Liver (tissue), 9 donors: ENCODE data around the gene DMD. TPM values are rescaled to one million over a fixed set of nuclear protein-coding genes. Genes with fewer than 3 reads are reported as not detected.

ENCODE experiments used
- DNase-seq: peaks from one replicate; pipeline ENCODE4 v3.0.0-alpha.2; 2017; ENCODE audit warnings: low spot score
- H3K27ac ChIP-seq, 2 donors: one replicate each; pipeline ENCODE4 v1.7.0; 2013; ENCODE audit warnings: inconsistent platforms in 2 of 2, low read length in 2 of 2, control low read depth in 1 of 2, low read depth in 1 of 2, mild to moderate bottlenecking in 1 of 2
- H3K27me3 ChIP-seq, 4 donors: one replicate each; pipeline versions ENCODE4 v1.6.1 to v1.7.0; 2013; ENCODE audit warnings: low read length in 3 of 4, inconsistent platforms in 1 of 4, mild to moderate bottlenecking in 1 of 4, moderate library complexity in 1 of 4; ENCODE audit not compliant: control insufficient read depth in 4 of 4, insufficient read depth in 4 of 4
- H3K36me3 ChIP-seq, 4 donors: one replicate each; pipeline versions ENCODE4 v1.6.1 to v1.7.0; 2013; ENCODE audit warnings: low read length in 3 of 4, mild to moderate bottlenecking in 3 of 4, low read depth in 1 of 4, moderate library complexity in 1 of 4; ENCODE audit not compliant: control insufficient read depth in 4 of 4, insufficient read depth in 3 of 4
- H3K4me1 ChIP-seq, 4 donors: one replicate each; pipeline versions ENCODE4 v1.6.1 to v1.7.0; 2013; ENCODE audit warnings: low read length in 3 of 4, mild to moderate bottlenecking in 3 of 4, moderate library complexity in 1 of 4; ENCODE audit not compliant: control insufficient read depth in 4 of 4, insufficient read depth in 4 of 4
- H3K4me3 ChIP-seq, 3 donors: one replicate each; pipeline versions ENCODE4 v1.6.1 to v1.7.0; 2013; ENCODE audit warnings: low read length in 3 of 3, control low read depth in 1 of 3, low read depth in 1 of 3, mild to moderate bottlenecking in 1 of 3
- H3K9ac ChIP-seq, 2 donors: one replicate each; pipeline ENCODE4 v1.7.0; 2013; ENCODE audit warnings: low read length in 2 of 2, mild to moderate bottlenecking in 2 of 2, moderate library complexity in 2 of 2, control low read depth in 1 of 2, low read depth in 1 of 2
- H3K9me3 ChIP-seq, 4 donors: one replicate each; pipeline versions ENCODE4 v1.6.1 to v1.7.0; 2013; ENCODE audit warnings: low read length in 3 of 4; ENCODE audit not compliant: control insufficient read depth in 4 of 4
- EGR1 ChIP-seq, 2 donors: IDR thresholded peaks; 2 replicates each; pipeline ENCODE4 v1.6.1; 2016 to 2018; ENCODE audit warnings: antibody characterized with exemption in 2 of 2, low read depth in 2 of 2
- FOXA1 ChIP-seq: IDR thresholded peaks from 2 replicates; pipeline ENCODE4 v1.6.1; 2016; ENCODE audit warnings: antibody characterized with exemption
- FOXA2 ChIP-seq: IDR thresholded peaks from 2 replicates; pipeline ENCODE4 v1.6.1; 2016; ENCODE audit warnings: antibody characterized with exemption
- GABPA ChIP-seq, 2 donors: IDR thresholded peaks in 1 of 2; conservative IDR thresholded peaks in 1 of 2; 2 replicates each; pipeline ENCODE4 v1.6.1; 2016; ENCODE audit warnings: antibody characterized with exemption in 2 of 2, mild to moderate bottlenecking in 1 of 2, moderate library complexity in 1 of 2
- HNF4A ChIP-seq, 2 donors: conservative IDR thresholded peaks; 2 replicates each; pipeline ENCODE4 v1.6.1; 2016; ENCODE audit warnings: antibody characterized with exemption in 2 of 2, mild to moderate bottlenecking in 2 of 2
- HNF4G ChIP-seq: IDR thresholded peaks from 2 replicates; pipeline ENCODE4 v1.6.1; 2016; ENCODE audit warnings: antibody characterized with exemption
- JUND ChIP-seq, 2 donors: IDR thresholded peaks; 2 replicates each; pipeline ENCODE4 v1.6.1; 2016; ENCODE audit warnings: antibody characterized with exemption in 2 of 2
- NR2F2 ChIP-seq: IDR thresholded peaks from 2 replicates; pipeline ENCODE4 v1.6.1; 2016; ENCODE audit warnings: antibody characterized with exemption
- RAD21 ChIP-seq, 2 donors: IDR thresholded peaks; 2 replicates each; pipeline ENCODE4 v1.6.1; 2016; ENCODE audit warnings: antibody characterized with exemption in 2 of 2, mild to moderate bottlenecking in 2 of 2
- RXRA ChIP-seq, 2 donors: IDR thresholded peaks; 2 replicates each; pipeline ENCODE4 v1.6.1; 2017 to 2018; ENCODE audit warnings: antibody characterized with exemption in 2 of 2, mild to moderate bottlenecking in 1 of 2
- SP1 ChIP-seq: IDR thresholded peaks from 2 replicates; pipeline ENCODE4 v1.6.1; 2018; ENCODE audit warnings: antibody characterized with exemption, mild to moderate bottlenecking
- TAF1 ChIP-seq: conservative IDR thresholded peaks from 2 replicates; pipeline ENCODE4 v1.6.1; 2016; ENCODE audit warnings: antibody characterized with exemption, mild to moderate bottlenecking
- YY1 ChIP-seq: IDR thresholded peaks from 2 replicates; pipeline ENCODE4 v1.6.1; 2016; ENCODE audit warnings: antibody characterized with exemption, mild to moderate bottlenecking
- WGBS: extraction: QIAGEN DNeasy Blood & Tissue Kit; methylation state at CpG from one replicate; pipeline ENCODE4 v1.1.7; 2013; 5-methylcytosine and 5-hydroxymethylcytosine counted together
- polyA plus RNA-seq, 2 donors: library from polyadenylated mRNA; stranded (reverse) in 1 of 2; unstranded in 1 of 2; fragments of 200-250 nt in 1 of 2; fragments of >200 nt in 1 of 2; fragmentation: Nextera tagmentation in 1 of 2; extraction: Ambion mirVana in 1 of 2; gene quantifications; one replicate each; pipeline versions ENCODE4 v1.2.1 to v1.2.3, GENCODE V29; 2013 to 2015
- total RNA-seq, 2 donors: library from RNA; depleted of rRNA; stranded (reverse); fragments of >200 nt; gene quantifications; one replicate each; pipeline ENCODE4 v1.2.3, GENCODE V29; 2014
- TF ChIP-seq, protein P1 (sequence below): IDR thresholded peaks from 2 replicates; pipeline ENCODE4 v1.6.1; 2016; ENCODE audit warnings: antibody characterized with exemption
- TF ChIP-seq, protein P2 (sequence below): IDR thresholded peaks from 2 replicates; pipeline ENCODE4 v1.6.1; 2016; ENCODE audit warnings: antibody characterized with exemption
- TF ChIP-seq, protein P3 (sequence below): fragments of 150-350 bp; IDR thresholded peaks from 2 replicates; pipeline ENCODE4 v1.5.1; 2017; ENCODE audit warnings: improper control_type of control experiment, low read depth, low read length; ENCODE audit not compliant: missing input control
- TF ChIP-seq, protein P4 (sequence below): IDR thresholded peaks from 2 replicates; pipeline ENCODE4 v1.6.1; 2016; ENCODE audit warnings: antibody characterized with exemption, mild to moderate bottlenecking
- TF ChIP-seq, protein P5 (sequence below): IDR thresholded peaks from 2 replicates; pipeline ENCODE4 v1.6.1; 2016; ENCODE audit warnings: antibody characterized with exemption
- donor health status: healthy.
- donor health status: healthy.
- donor health status: healthy.
- donor health status: healthy.
- donor health status: healthy.

The DMD gene
- total and polyA plus RNA-seq, 4 donors, result 14.6 to 61.9 (median 23.9) TPM

DNA sequence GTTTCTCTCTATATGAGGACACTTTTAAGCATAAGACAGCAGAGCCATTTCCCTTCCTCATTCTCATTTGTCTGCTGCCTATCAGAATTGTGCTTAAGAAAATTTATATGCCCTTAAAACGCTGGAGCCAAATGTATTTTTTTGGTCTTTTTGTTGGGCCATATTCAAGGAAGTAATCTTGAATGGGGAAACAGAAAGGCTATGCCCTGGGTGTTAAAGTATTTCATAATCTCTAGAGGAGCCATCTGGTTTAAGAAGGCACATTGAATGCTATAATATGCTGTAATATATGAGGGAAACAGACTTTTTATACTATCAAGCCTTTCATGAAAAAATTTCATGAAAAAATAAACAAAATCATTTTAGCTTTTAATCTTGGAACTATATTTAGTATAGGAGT, 4.3 kb downstream of the DMD start:
- whole genome bisulfite sequencing, result 38% methylated on average over 1 of the region's 1 CpG

DNA sequence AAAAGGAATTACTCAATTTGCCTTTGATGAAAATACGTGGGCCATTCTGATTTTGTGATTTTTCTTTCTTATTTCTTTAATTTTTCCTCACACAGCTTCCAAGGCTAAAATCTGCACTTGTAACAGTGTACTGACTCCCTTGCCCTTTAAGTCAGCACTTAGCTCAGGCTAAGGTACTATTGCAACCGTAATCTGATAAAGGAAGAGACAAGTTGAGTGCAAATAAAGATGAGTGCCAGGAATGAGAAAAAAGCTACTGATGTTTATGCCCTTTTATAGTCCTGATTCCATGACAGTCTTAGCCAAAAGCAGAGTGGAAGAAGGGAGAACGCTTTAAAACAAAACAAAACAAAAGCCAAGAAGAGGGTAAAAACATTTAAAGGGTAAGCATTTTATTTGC, 6.0 kb downstream of the DMD start:
- Histone ChIP-seq H3K4me3 (no peak overlapping the region), H3K36me3 (no peaks in the 10 kb centered on the region), H3K9ac (no peak overlapping the region), H3K27me3 (no peaks in the 10 kb centered on the region), H3K9me3 (no peaks in the 10 kb centered on the region), H3K27ac (no peak overlapping the region), H3K4me1 (no peaks in the 10 kb centered on the region)
- TF ChIP-seq RXRA (IDR thresholded peaks at IDR 0.05) (no peak), JUND (IDR thresholded peaks at IDR 0.05) (no peak), SP1 (no peak), YY1 (no peak), EGR1 (IDR thresholded peaks at IDR 0.05; ENCODE audit: low read depth in 2 of 2) (no peak), NR2F2 (no peak), HNF4G (no peak), HNF4A (conservative IDR thresholded peaks at IDR 0.05) (no peak), FOXA2 (no peak), FOXA1 (no peak), GABPA (IDR thresholded peaks at IDR 0.05 in 1 of 2, conservative IDR thresholded peaks at IDR 0.05 in 1 of 2) (no peak), TAF1 (no peak), RAD21 (IDR thresholded peaks at IDR 0.05) (no peak)
- TF ChIP-seq, protein P1, sequence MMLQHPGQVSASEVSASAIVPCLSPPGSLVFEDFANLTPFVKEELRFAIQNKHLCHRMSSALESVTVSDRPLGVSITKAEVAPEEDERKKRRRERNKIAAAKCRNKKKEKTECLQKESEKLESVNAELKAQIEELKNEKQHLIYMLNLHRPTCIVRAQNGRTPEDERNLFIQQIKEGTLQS, result no peak
- TF ChIP-seq, protein P2, sequence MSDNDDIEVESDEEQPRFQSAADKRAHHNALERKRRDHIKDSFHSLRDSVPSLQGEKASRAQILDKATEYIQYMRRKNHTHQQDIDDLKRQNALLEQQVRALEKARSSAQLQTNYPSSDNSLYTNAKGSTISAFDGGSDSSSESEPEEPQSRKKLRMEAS, result no peak
- TF ChIP-seq, protein P3, sequence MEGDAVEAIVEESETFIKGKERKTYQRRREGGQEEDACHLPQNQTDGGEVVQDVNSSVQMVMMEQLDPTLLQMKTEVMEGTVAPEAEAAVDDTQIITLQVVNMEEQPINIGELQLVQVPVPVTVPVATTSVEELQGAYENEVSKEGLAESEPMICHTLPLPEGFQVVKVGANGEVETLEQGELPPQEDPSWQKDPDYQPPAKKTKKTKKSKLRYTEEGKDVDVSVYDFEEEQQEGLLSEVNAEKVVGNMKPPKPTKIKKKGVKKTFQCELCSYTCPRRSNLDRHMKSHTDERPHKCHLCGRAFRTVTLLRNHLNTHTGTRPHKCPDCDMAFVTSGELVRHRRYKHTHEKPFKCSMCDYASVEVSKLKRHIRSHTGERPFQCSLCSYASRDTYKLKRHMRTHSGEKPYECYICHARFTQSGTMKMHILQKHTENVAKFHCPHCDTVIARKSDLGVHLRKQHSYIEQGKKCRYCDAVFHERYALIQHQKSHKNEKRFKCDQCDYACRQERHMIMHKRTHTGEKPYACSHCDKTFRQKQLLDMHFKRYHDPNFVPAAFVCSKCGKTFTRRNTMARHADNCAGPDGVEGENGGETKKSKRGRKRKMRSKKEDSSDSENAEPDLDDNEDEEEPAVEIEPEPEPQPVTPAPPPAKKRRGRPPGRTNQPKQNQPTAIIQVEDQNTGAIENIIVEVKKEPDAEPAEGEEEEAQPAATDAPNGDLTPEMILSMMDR, result no peak
- TF ChIP-seq, protein P4, sequence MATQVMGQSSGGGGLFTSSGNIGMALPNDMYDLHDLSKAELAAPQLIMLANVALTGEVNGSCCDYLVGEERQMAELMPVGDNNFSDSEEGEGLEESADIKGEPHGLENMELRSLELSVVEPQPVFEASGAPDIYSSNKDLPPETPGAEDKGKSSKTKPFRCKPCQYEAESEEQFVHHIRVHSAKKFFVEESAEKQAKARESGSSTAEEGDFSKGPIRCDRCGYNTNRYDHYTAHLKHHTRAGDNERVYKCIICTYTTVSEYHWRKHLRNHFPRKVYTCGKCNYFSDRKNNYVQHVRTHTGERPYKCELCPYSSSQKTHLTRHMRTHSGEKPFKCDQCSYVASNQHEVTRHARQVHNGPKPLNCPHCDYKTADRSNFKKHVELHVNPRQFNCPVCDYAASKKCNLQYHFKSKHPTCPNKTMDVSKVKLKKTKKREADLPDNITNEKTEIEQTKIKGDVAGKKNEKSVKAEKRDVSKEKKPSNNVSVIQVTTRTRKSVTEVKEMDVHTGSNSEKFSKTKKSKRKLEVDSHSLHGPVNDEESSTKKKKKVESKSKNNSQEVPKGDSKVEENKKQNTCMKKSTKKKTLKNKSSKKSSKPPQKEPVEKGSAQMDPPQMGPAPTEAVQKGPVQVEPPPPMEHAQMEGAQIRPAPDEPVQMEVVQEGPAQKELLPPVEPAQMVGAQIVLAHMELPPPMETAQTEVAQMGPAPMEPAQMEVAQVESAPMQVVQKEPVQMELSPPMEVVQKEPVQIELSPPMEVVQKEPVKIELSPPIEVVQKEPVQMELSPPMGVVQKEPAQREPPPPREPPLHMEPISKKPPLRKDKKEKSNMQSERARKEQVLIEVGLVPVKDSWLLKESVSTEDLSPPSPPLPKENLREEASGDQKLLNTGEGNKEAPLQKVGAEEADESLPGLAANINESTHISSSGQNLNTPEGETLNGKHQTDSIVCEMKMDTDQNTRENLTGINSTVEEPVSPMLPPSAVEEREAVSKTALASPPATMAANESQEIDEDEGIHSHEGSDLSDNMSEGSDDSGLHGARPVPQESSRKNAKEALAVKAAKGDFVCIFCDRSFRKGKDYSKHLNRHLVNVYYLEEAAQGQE, result no peak
- TF ChIP-seq, protein P5, sequence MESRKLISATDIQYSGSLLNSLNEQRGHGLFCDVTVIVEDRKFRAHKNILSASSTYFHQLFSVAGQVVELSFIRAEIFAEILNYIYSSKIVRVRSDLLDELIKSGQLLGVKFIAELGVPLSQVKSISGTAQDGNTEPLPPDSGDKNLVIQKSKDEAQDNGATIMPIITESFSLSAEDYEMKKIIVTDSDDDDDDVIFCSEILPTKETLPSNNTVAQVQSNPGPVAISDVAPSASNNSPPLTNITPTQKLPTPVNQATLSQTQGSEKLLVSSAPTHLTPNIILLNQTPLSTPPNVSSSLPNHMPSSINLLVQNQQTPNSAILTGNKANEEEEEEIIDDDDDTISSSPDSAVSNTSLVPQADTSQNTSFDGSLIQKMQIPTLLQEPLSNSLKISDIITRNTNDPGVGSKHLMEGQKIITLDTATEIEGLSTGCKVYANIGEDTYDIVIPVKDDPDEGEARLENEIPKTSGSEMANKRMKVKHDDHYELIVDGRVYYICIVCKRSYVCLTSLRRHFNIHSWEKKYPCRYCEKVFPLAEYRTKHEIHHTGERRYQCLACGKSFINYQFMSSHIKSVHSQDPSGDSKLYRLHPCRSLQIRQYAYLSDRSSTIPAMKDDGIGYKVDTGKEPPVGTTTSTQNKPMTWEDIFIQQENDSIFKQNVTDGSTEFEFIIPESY, result no peak
- 52% methylated on average over 3 of the region's 3 CpGs for WGBS
- no peak for DNase-seq

More for the DNA sequence above, 4.3 kb downstream of the DMD start:
- Histone ChIP-seq H3K27me3 (no peaks in the 10 kb centered on the region), H3K4me1 (no peaks in the 10 kb centered on the region), H3K4me3 (no peak overlapping the region), H3K27ac (no peak overlapping the region), H3K9ac (no peak overlapping the region), H3K9me3 (no peaks in the 10 kb centered on the region), H3K36me3 (no peaks in the 10 kb centered on the region)
- DNase-seq, result no peak
- TF ChIP-seq NR2F2 (peak; percentile 16), GABPA (IDR thresholded peaks at IDR 0.05 in 1 of 2, conservative IDR thresholded peaks at IDR 0.05 in 1 of 2) (no peak)
